DMS153 treated with DMSO at 0.1 percent for 48 hours (cell line): Measurements from ENCODE around the gene SPOCK2.

Experiments
- DNase-seq: peaks from one replicate; lab custom pipeline; 2025; ENCODE audit not compliant: unreplicated experiment; lab: John Stamatoyannopoulos, UW

SPOCK2 gene

GRCh38 chr10:72012796-72013195 is 75.6 kb downstream of the SPOCK2 start:
- DNase-seq: no peak

- no peak for DNase-seq
Observed at GRCh38 chr10:72011976-72012512, 76.3 kb downstream of the SPOCK2 start.

- no peak for DNase-seq
Observed at GRCh38 chr10:72011468-72011867, 76.9 kb downstream of the SPOCK2 start.

GRCh38 chr10:72011016-72011415 is 77.3 kb downstream of the SPOCK2 start:
- DNase-seq: no peak

- DNase-seq: no peak
Observed at GRCh38 chr10:72010234-72010973, 77.9 kb downstream of the SPOCK2 start.

- no peak for DNase-seq
Observed at GRCh38 chr10:72009425-72010081, 78.8 kb downstream of the SPOCK2 start.

GRCh38 chr10:72009051-72009424 is 79.3 kb downstream of the SPOCK2 start:
- no peak for DNase-seq
